NCI-H2196 treated with DMSO at 0.1 percent for 48 hours (cell line): Measurements from ENCODE around the gene ARL14EPL.
"Not testable (repeated sequence)": the region's sequence is repeated elsewhere in the genome, so short reads cannot be mapped to it uniquely, and the experiment has no call there.

Experiments
- DNase-seq: peaks from one replicate; lab custom pipeline; 2025; ENCODE audit not compliant: unreplicated experiment; lab: John Stamatoyannopoulos, UW

The ARL14EPL gene

GRCh38 chr5:116046261-116046660, 14.0 kb downstream of the ARL14EPL start:
- no peak for DNase-seq

GRCh38 chr5:116046823-116047222, 14.6 kb downstream of the ARL14EPL start:
- DNase-seq: no peak

GRCh38 chr5:116058346-116058936, 26.2 kb downstream of the ARL14EPL start:
- no peak for DNase-seq

GRCh38 chr5:116062352-116062751, 30.1 kb downstream of the ARL14EPL start:
- DNase-seq: no peak

- no peak for DNase-seq
Observed at GRCh38 chr5:116063950-116064349, 31.7 kb downstream of the ARL14EPL start.

GRCh38 chr5:116068028-116068632, 35.9 kb downstream of the ARL14EPL start:
- peak; percentile 6 for DNase-seq

- no peak for DNase-seq
Observed at GRCh38 chr5:116071211-116071610, 38.9 kb downstream of the ARL14EPL start.

- no peak for DNase-seq
Observed at GRCh38 chr5:116075191-116075831, 43.0 kb downstream of the ARL14EPL start.

GRCh38 chr5:116076496-116076895, 44.2 kb downstream of the ARL14EPL start:
- DNase-seq: no peak

- no peak for DNase-seq
Observed at GRCh38 chr5:116078199-116078598, 45.9 kb downstream of the ARL14EPL start.

- no peak for DNase-seq
Observed at GRCh38 chr5:116084287-116084691, 52.0 kb downstream of the ARL14EPL start.

GRCh38 chr5:116084871-116085715, 52.8 kb downstream of the ARL14EPL start, which contains the start of gene COMMD10:
COMMD10 (plus strand) TSS chr5:116085025.
- DNase-seq: peak; percentile 38

GRCh38 chr5:116086309-116086708, 54.0 kb downstream of the ARL14EPL start:
- not testable (repeated sequence) for DNase-seq

GRCh38 chr5:116088062-116088461, 55.8 kb downstream of the ARL14EPL start:
- DNase-seq: no peak

- no peak for DNase-seq
Observed at GRCh38 chr5:116090302-116090701, 58.0 kb downstream of the ARL14EPL start.

- DNase-seq: no peak
Observed at GRCh38 chr5:116091416-116091815, 59.1 kb downstream of the ARL14EPL start.

- no peak for DNase-seq
Observed at GRCh38 chr5:116097301-116097700, 65.0 kb downstream of the ARL14EPL start.

GRCh38 chr5:116098998-116099397, 66.7 kb downstream of the ARL14EPL start:
- no peak for DNase-seq

- DNase-seq: not testable (repeated sequence)
Observed at GRCh38 chr5:116104941-116105340, 72.7 kb downstream of the ARL14EPL start.
